K562 (cell line): Measurements from ENCODE around the gene C19orf67. TPM values are rescaled to one million over a fixed set of nuclear protein-coding genes. Genes with fewer than 3 reads are reported as not detected.

ENCODE experiments used
- FUS ChIP-seq: fragments of 200-400 bp; formaldehyde crosslinking; optimal IDR thresholded peaks from 2 replicates; pipeline ENCODE3; 2017; ENCODE audit warnings: low read depth, low read length
- GABPA ChIP-seq: fragments of 200-800 bp; sonication (Bioruptor generic); conservative IDR thresholded peaks from 2 replicates; pipeline ENCODE4 v1.6.1; 2016; ENCODE audit warnings: low read depth, missing genetic modification characterization, missing compliant biosample characterization
- MGA ChIP-seq: fragments of 450-650 bp; IDR thresholded peaks from 2 replicates; pipeline ENCODE4 v1.6.1; 2016; ENCODE audit warnings: mild to moderate bottlenecking, moderate library complexity
- PRDM10 ChIP-seq: fragments of 450-650 bp; IDR thresholded peaks from 2 replicates; pipeline ENCODE4 v1.6.1; 2018; ENCODE audit not compliant: partially characterized antibody
- TFE3 ChIP-seq: fragments of 450-650 bp; formaldehyde crosslinking; IDR thresholded peaks from 2 replicates; pipeline ENCODE4 v1.4.0; 2020; ENCODE audit warnings: mild to moderate bottlenecking, mixed read lengths
- ZBTB17 ChIP-seq: fragments of 450-650 bp; formaldehyde crosslinking; IDR thresholded peaks from 2 replicates; pipeline ENCODE4 v1.4.0; 2020; ENCODE audit warnings: mild to moderate bottlenecking
- ZBTB43 ChIP-seq: sonication (generic); formaldehyde crosslinking; IDR thresholded peaks from 2 replicates; pipeline ENCODE4 v1.8.0; 2023; ENCODE audit warnings: mild to moderate bottlenecking, missing genetic modification reagents
- polyA plus RNA-seq, 8 experiments: library from polyadenylated mRNA; depleted of rRNA in 4 of 8; stranded (reverse) in 5 of 8; unstranded in 3 of 8; fragments of >200 nt; fragmentation: Nextera tagmentation in 2 of 8; fragmentation: Illumina TruSeq in 1 of 8; extraction: Ambion mirVana in 2 of 8; extraction: Trizol in 1 of 8; gene quantifications; 2 replicates each; pipeline versions ENCODE4 v1.2.1 to v1.2.3, GENCODE V29; 2011 to 2014; ENCODE audit warnings: inconsistent platforms in 1 of 8, missing spikeins in 1 of 8
- total RNA-seq, 7 experiments: library from RNA; depleted of rRNA in 6 of 7; stranded (reverse); fragments of >200 nt in 6 of 7; fragmentation: Illumina TruSeq in 2 of 7; extraction: Trizol in 2 of 7; gene quantifications; 2 replicates each; pipeline versions ENCODE4 v1.2.1 to v1.2.3, GENCODE V29; 2011 to 2021; ENCODE audit warnings: low replicate concordance in 1 of 7

The C19orf67 gene
- total and polyA plus RNA-seq, 9 of the 15 experiments (the other 6 are each of a cell fraction or from before 2014, with no cell fraction given), result 0.29 to 1.8 (median 0.51) TPM; not detected in 3

GRCh38 chr19:14031719-14032480, 53.7 kb downstream of the C19orf67 start, which contains the start of gene IL27RA (continued):
- TF ChIP-seq TFE3 (CRISPR knock-in tag), result no peak
- TF ChIP-seq FUS, result peak; percentile 81
- peak; percentile 37 for TF ChIP-seq PRDM10
- TF ChIP-seq ZBTB43 (CRISPR knock-in tag), result no peak
- TF ChIP-seq MGA, result peak; percentile 95
- TF ChIP-seq ZBTB17 (CRISPR knock-in tag), result 0 out of 2 replicates have a peak, but pooled peaks have one; percentile 23
- peak; percentile 74; the same call in 1 of the 2 replicates for TF ChIP-seq GABPA (tag)
